ENCODE results near the gene CST9.

GRCh38 chr20:23604306-23604705 lies 1.4 kb downstream of the CST9 start:
- no peak for TF ChIP-seq CTCF (IDR thresholded peaks at IDR 0.05; ENCODE audit: low read depth, low read length)
- TF ChIP-seq EZH2phosphoT487 (IDR thresholded peaks at IDR 0.05; ENCODE audit: low read depth), result no peak
